NCI-H524 (cell line): Measurements from ENCODE around the gene CELF2.

Experiments used
- DNase-seq, 2 experiments: peaks; one replicate each; lab custom pipeline; 2025; lab: John Stamatoyannopoulos, UW

CELF2 gene

GRCh38 chr10:11274452-11274851 lies 256.8 kb downstream of the CELF2 start:
- DNase-seq = no peak

- no peak for DNase-seq
Measured at GRCh38 chr10:11275651-11276050, 258.0 kb downstream of the CELF2 start.

GRCh38 chr10:11276449-11276990 lies 258.8 kb downstream of the CELF2 start:
- peak in 1 of 2 experiments; percentile 36 for DNase-seq

- peak in 1 of 2 experiments; percentile 81 for DNase-seq
Measured at GRCh38 chr10:11279314-11279713, 261.6 kb downstream of the CELF2 start.

- no peak for DNase-seq
Measured at GRCh38 chr10:11280187-11280932, 262.7 kb downstream of the CELF2 start.

- no peak for DNase-seq
Measured at GRCh38 chr10:11282156-11282555, 264.5 kb downstream of the CELF2 start.

GRCh38 chr10:11282661-11283060 lies 265.0 kb downstream of the CELF2 start:
- no peak for DNase-seq

GRCh38 chr10:11284291-11285085 lies 266.8 kb downstream of the CELF2 start:
- DNase-seq = no peak

- no peak for DNase-seq
Measured at GRCh38 chr10:11285171-11285570, 267.5 kb downstream of the CELF2 start.

GRCh38 chr10:11286261-11286852 lies 268.7 kb downstream of the CELF2 start:
- no peak for DNase-seq

GRCh38 chr10:11288302-11288701 lies 270.6 kb downstream of the CELF2 start:
- DNase-seq = no peak

- no peak for DNase-seq
Measured at GRCh38 chr10:11290156-11290890, 272.7 kb downstream of the CELF2 start.

GRCh38 chr10:11292576-11293302 lies 275.1 kb downstream of the CELF2 start:
- no peak for DNase-seq

GRCh38 chr10:11293332-11293731 lies 275.7 kb downstream of the CELF2 start:
- DNase-seq = no peak

- DNase-seq = no peak
Measured at GRCh38 chr10:11294831-11295450, 277.3 kb downstream of the CELF2 start.

- no peak for DNase-seq
Measured at GRCh38 chr10:11295492-11295891, 277.8 kb downstream of the CELF2 start.

- DNase-seq = no peak
Measured at GRCh38 chr10:11297136-11297535, 279.5 kb downstream of the CELF2 start.

GRCh38 chr10:11298116-11298515 lies 280.4 kb downstream of the CELF2 start:
- peak in 1 of 2 experiments; percentile 35 for DNase-seq

- no peak for DNase-seq
Measured at GRCh38 chr10:11299125-11299524, 281.5 kb downstream of the CELF2 start.

- no peak for DNase-seq
Measured at GRCh38 chr10:11300026-11300425, 282.4 kb downstream of the CELF2 start.

- no peak for DNase-seq
Measured at GRCh38 chr10:11300563-11300962, 282.9 kb downstream of the CELF2 start.
